Umbilical cord (tissue), 2 donors: Measurements from ENCODE around the gene SLC25A26. TPM values are rescaled to one million over a fixed set of nuclear protein-coding genes. Genes with fewer than 3 reads are reported as not detected.
A peak's percentile ranks its signal among the peaks of the same experiment; 100 is the strongest.
"Not testable (repeated sequence)": the region's sequence is repeated elsewhere in the genome, so short reads cannot be mapped to it uniquely, and the experiment has no call there.

Experiments
- DNase-seq: peaks from one replicate; pipeline ENCODE4 v3.0.0-alpha.2; 2015; ENCODE audit warnings: low spot score
- total RNA-seq: library from RNA; depleted of rRNA; stranded (reverse); fragments of >200 nt; gene quantifications from one replicate; pipeline ENCODE4 v1.2.3, GENCODE V29; 2014; ENCODE audit warnings: low replicate concordance; ENCODE audit not compliant: insufficient read depth

Gene SLC25A26
- total RNA-seq, 1 donor from 2014 or later, result 10.6 TPM

DNA sequence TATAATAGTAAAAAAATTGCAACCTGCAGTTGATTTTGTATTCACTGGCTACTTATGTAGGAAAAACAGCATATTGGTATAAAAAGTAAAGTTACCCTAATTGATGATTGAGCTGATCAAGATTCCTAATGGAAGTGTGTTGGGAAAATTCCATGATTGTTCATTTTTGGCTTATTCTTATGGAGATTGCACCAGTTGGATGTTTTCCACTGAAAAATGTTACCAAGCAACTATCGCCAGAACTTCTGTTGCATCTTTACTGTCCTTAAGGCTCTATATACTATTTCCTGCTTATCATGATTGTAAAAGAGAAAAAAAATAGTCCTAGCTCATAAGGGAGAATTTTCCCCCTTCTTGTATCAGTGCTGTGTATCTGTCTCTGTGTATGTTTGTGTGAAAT, 48.6 kb downstream of the SLC25A26 start:
- peak; percentile 54 for DNase-seq

DNA sequence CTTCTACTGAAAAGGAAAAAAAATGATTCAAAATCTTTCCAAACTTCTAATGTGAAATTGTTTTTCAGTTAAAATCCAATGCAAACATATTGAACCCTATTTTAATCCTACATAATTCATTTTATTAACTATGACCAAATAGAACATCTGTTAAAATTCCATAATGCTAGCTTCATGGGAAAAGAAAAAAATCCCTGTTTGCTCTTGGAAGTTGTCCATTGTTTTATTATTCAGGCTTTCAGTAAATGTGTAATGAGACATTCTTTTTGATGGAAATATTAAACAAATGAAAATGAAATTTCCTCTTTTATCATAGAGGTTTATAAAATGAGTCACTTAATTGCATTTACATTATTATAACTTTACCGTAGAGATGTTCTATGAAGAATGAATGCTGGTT, 49.5 kb downstream of the SLC25A26 start:
- no peak for DNase-seq

DNA sequence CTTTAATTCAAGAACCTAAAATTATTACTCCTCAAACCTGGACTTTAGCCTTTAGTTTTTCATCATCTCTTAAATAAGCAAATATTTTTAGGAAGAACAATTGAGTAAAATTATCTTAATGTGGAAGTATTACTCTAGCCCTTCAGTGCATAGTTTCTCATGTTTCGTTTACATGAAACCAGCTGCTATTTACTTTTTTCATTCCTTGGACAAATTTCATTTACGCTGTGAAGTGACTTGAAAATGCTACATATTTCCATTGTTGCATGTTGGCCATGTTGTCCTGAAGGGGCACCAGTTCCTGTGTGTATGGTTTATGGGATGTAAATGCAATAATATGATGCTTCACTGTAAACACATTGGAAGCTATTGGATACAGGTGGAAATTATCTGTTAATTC, 49.9 kb downstream of the SLC25A26 start:
- no peak for DNase-seq

DNA sequence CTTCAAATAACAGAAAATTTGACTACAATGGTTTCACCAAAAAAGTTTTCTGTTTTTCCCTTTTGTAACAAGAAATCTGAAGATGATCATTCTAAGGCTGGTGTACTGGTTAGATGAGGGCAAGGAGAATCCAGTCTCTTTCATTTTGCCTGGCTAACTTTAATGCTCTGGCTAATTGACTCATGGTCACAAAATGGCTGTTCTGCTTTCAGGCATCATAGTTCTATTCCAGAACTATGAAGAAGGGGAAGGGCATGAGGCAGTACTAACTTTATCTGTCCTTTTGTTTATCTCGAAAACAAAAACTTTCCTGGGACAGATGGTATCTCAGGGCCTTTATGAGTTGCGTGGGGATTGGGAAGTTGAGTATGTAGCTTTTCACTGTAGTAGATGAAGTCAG, 50.4 kb downstream of the SLC25A26 start:
- no peak for DNase-seq

DNA sequence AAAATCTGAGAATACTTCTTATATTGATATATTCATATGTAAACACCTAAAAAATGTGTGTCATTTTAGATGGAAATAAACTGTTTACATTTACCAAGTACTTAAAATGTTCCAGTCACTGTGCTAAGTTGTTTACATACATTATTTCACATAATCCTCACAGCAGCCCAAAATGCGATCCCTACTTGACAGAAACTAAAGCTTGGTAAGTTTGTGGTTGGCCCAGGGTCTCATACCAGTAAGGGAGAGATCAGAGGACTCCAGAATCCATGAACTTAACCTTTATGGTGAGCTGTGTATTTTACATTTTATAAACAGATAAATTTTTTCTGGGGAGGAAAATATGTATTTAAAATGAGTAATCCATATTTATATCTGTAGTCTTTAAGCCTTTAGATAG, 51.2 kb downstream of the SLC25A26 start:
- no peak for DNase-seq

DNA sequence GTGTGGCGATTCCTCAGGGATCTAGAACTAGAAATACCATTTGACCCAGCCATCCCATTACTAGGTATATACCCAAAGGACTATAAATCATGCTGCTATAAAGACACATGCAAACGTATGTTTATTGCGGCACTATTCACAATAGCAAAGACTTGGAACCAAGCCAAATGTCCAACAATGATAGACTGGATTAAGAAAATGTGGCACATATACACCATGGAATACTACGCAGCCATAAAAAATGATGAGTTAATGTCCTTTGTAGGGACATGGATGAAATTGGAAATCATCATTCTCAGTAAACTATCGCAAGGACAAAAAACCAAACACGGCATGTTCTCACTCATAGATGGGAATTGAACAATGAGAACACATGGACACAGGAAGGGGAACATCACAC, 54.0 kb downstream of the SLC25A26 start:
- DNase-seq, result not testable (repeated sequence)

DNA sequence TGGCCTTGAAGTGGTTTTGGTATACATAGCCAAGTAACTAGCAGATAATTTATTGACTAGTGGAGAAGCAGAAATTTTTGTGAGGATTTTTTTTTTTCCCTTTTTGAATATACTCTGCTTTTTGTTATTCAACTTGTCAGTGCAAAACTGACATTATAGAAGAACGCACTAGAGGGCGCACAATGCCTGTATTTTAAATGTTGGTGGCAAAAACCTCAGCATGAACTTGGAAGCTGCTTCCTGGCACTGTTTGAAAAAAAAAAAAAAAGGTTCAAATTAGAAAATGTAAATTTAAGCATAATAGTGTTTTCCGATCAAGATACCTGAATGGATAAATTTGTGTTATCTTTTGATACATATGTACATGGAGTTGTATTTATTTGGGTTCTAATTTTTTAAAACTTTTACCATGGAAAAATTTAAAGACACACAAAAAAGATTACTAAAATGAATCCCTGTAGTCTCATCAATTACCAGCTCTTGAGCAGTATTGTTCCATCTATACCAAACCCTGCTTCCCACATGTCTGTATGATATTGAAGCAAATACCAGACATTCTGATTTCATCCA, 56.0 kb downstream of the SLC25A26 start:
- DNase-seq, result peak; percentile 87

DNA sequence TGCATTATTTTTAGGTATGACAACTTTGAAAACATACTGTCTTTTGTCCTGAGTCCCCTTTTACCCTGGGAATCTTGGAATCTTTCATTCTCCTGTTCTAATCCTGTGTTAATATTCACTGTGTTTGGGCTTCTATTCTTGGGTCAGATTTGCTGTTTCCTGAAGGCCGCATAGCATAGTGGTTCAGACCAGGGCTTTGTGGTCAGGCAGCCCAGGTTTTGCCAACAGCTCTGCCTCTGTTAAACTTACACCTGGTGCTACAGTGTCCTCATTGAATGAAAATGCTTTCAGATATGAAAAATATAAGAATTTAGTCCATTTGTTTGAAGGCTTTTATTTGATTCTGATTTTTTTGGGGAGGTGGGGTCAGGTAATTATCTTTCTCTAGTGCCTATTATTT, 58.4 kb downstream of the SLC25A26 start:
- DNase-seq, result no peak

DNA sequence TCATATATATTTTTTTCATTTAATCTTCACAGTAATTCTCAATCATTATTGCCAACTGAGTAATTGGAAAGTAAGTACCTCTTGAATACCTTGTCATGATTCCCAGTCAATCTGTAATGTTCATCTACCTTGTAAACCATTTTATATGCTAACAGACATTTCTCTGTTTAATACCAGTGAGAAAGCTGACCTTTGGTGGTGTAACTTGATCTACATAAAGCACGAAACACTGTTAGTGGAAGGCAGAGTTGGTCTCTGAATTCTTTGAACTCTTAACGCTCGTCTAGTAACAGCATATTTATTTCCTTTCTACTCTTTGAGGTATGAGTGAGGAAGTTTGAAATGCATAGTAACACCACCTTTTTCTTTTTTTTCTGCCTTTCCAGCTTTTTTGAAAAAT, 59.5 kb downstream of the SLC25A26 start:
- DNase-seq, result no peak

DNA sequence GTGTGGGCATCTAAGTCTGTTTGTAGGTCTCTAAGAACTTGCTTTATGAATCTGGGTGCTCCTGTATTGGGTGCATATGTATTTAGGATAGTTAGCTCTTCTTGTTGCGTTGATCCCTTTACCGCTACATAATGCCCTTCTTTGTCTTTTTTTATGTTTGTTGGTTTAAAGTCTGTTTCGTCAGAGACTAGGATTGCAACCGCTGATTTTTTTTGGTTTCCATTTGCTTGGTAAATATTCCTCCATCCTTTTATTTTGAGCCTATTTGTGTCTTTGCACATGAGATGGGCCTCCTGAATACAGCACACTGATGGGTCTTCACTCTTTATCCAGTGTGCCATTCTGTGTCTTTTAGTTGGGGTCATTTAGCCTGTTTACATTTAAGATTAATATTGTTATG, 71.1 kb downstream of the SLC25A26 start:
- DNase-seq, result not testable (repeated sequence)

DNA sequence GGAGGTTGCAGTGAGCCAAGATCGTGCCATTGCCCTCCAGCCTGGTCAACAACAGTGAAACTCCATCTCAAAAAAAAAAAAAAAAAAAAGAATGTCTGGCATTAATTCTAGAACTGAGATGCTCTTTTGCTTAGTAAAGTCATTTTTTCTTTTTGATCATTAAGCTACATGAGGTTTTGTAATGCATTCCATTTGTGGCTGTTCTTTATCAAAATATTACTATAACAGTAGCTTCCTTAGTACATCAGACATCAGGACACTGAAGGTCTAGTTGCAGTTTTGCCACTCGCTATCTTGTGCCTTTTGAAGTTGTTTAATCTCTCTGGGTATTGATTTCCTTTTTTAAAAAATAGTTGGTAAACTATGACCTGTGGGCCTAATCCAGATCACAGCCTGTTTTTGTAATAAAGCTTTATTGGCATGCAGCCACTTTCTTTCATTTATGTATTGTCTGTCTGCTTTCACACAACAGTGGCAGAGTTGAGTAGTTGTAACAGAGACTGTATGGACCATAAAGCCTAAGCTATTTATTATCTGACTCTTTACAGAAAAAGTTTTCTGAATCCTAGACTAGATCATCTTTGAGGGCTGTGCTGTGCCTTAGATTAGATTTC, 76.6 kb downstream of the SLC25A26 start:
- DNase-seq, result peak; percentile 88

DNA sequence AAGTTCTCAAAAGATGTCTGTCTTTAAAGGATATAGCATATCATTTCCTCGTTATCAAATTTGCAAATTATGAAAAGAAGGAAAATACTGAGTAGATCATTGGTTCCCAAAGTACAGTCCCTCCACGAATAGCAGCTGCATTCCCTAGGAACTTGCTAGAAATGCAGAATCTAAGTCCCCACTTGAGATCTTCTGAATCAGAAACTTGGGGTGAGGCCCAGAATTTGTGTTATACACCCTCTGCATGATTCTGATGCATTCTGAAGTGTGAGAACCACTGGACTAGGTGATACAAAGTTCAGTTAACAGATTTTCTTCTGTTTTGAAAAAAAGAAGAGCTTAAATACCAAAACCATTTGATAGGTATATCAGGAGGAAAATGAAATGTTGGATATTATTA, 77.1 kb downstream of the SLC25A26 start:
- DNase-seq, result peak; percentile 79

DNA sequence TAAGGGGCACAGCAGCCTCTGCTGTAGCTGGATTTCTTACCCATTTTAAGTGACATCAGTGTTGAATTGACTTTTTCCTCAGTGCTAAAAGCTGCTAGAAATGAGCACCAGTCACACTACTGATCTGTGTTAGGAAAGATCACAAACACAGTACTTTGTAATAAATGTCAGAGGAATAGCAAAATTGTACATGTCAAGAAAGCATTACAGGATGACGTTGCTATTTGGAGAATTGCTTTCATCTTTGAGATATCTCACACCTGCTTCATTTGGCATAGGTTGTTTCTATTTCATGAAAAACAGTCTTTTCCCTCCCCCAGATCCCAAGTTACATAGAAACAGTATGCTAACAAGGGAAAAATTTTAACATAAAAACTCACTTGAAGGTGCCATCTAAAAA, 77.8 kb downstream of the SLC25A26 start:
- DNase-seq, result peak; percentile 30

DNA sequence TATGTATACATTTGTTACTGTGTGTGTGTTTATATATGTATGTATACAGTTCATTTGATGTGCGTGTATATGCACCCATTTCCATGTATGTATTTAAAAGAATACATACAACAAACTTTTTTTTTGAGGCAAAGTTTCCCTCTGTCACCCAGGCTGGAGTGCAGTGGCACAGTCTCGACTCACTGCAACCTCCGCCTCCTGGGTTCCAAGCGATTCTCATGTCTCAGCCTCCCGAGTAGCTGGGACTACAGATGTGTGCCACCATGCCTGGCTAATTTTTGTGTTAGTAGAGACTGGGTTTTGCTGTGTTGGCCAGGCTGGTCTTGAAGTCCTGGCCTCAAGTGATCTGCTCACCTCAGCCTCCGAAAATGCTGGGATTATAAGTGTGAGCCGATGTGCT, 78.3 kb downstream of the SLC25A26 start:
- not testable (repeated sequence) for DNase-seq

DNA sequence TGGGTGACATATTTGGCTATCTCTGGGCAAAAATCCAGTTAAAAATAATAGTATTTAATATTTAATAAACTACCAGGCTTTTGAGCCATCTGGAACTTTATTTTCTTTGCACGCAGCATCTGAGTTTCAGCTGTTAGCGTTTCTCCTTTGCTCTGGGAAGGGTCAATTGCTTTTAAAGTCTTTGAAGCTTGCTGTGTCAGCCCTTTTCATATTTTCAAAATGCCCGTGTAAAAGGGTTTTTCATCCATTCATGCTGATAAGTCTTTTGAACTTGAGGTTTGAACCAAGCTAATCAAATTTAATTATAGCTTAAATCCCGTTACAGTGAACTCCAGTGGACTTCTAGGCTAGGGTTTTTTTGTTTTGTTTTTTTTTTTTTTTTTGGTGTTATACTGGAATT, 79.1 kb downstream of the SLC25A26 start:
- peak; percentile 53 for DNase-seq

DNA sequence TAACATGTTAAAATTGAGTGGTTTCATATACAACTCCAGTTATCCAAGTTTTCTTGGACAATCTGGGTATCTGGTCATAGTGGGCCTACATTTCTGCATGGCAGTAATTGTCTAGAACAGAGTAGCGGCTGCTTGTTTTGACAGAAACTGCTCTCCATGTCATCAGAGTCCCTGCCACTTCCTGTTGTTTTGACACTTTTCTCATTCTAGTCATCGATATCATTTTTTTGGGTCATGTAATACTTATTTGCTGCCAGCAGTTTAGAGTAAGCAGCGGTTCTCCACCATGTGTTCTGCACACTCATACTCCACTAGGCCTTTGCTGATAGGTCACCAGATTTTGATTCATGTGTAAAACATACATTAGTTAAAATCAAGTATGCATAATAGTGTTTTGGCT, 81.5 kb downstream of the SLC25A26 start:
- DNase-seq, result no peak

DNA sequence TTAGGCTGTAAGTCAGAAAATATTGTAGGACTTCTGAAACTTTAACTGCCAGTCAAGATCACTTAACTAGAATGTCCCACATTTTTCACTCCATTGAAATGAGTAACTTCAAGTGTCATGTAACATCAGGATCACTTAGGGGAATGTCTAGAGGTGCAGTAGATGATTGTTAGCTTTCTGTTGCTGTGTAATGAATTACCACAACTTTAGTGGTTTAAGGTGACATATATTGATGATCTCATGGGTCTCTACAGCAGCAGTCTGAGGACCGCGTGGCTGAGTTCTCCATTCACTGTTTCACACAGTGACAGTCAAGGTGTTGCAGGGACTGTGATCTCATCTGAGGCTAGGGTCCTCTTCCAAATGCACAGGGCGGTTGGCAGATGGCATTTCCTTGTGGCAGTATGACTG, 82.7 kb downstream of the SLC25A26 start:
- DNase-seq, result no peak

DNA sequence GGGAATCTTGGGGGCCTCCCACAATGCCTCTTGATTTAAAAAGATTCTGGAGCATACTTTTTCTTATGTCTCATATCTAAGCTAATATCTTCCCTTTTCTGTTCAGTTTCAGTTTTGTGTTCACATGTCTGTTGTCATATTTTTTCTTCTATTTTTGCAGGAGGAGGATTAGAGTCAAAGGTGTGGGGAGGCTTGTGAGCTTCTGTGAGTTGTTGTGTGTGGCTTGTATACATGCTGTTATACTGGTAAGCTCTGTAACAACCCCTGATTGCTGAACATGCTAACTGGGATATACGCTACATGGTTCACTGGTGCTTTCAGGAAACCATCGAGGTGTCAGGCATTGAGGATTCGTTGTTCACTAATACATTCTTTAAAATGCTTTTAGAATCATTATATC, 83.5 kb downstream of the SLC25A26 start:
- DNase-seq, result no peak

DNA sequence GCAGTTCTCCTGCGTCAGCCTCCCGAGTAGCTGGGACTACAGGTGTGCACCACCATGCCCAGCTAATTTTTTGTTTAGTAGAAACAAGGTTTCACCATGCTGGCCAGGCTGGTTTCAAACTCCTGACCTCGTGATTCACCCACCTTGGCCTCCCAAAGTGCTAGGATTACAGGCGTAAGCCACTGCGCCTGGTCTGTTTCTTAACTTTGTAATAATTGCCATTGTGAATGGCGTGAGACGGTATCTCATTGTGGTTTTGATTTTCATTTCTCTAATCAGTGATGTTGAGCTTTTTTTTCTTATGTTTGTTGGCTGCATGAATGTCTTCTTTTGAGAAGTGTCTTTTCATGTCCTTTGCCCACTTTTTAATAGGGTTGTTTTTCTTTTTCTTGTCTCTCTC, 85.3 kb downstream of the SLC25A26 start:
- not testable (repeated sequence) for DNase-seq

DNA sequence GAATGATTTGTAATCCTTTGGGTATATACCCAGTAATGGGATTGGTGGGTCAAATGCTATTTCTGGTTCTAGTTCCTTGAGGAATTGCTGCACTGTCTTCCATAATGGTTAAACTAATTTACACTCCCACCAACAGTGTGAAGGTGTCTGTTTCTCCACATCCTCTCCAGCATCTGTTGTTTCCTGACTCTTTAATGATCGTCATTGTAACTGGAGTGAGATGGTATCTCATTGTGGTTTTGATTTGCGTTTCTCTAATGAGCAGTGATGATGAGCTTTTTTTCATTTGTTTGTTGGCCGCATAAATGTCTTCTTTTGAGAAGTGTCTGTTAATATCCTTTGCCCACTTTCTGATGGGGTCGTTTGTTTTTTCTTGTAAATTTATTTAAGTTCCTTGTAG, 86.2 kb downstream of the SLC25A26 start:
- not testable (repeated sequence) for DNase-seq

DNA sequence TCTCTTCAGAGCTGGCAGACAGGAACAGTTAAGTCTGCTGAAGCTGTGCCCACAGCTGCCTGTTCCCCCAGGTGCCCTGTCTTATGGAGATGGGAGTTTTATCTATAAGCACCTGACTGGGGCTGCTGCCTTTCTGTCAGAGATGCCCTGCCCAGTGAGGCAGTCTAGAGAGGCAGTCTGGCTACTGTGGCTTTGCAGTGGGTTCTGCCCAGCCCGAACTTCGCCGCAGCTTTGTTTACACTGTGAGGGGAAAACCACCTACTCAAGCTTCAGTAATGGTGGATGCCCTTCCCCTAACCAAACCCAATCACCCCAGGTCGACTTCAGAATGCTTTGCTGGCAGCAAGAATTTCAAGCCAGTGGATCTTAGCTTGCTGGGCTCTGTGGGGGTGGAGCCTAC, 91.2 kb downstream of the SLC25A26 start:
- no peak for DNase-seq

DNA sequence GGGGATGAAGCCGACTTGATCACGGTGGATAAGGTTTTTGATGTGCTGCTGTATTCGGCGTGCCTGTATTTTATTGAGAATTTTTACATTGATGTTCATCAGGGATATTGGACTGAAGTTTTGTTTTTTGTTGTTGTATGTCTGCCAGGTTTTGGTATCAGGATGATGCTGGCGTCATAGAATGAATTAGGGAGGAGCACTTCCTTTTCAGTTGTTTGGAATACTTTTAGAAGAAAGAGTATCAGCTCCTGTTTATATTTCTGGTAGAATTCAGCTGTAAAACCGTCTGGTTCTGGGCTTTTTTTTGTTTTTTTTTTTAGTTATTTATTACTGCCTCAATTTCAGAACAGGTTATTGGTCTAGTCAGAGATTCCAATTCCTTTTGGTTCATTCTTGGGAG, 93.7 kb downstream of the SLC25A26 start:
- DNase-seq, result no peak

DNA sequence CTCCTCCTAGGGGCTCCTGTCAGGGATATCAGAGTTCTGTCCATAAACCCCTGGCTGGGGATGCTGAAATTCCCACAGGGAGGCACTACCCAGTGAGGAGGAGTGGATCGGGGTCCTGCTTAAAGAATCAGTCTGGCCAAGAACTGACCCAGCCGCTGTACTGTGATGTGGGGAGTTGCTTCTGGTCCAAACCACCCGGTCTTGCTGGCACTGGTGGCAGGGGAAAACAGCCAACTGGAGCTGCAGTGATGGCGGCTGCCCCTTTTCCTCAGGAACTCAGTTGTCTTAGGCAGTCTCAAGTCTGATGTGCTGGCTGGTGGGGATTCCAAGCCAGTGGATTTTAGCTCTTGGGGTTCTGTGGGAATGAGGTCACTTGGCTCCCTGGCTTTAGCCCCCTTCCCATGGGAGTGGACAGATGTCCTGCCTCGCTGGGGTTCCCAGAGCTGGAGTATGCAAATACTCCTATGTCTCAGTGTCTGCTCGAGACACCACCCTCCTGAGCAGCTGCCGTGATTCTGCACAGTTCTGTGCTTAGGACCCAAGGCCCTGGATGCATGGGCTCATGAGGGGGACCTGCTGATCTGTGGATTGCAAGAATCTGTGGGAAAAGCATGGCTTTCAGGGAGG, 97.1 kb downstream of the SLC25A26 start:
- DNase-seq, result no peak
